PC-9 (cell line): ENCODE data around the gene C5orf47. TPM values are rescaled to one million over a fixed set of nuclear protein-coding genes. Genes with fewer than 3 reads are reported as not detected.

Experiments
- BruUV-seq: library from RNA; stranded (reverse); fragments of 400-500 nt; replicated peaks from 2 replicates; lab custom pipeline; 2021; lab: Mats Ljungman, UMichigan
- CTCF ChIA-PET: fragments of 300-600 bp; sonication (Branson Sonifier 250); formaldehyde crosslinking; loops from one replicate; lab custom pipeline; 2022; ENCODE audit warnings: antibody characterized with exemption; lab: Charles Lee
- POLR2A ChIA-PET: fragments of 300-600 bp; sonication (Branson Sonifier 250); formaldehyde crosslinking; loops from one replicate; lab custom pipeline; 2022; ENCODE audit warnings: antibody characterized with exemption; ENCODE audit not compliant: unreplicated experiment; lab: Charles Lee
- DNase-seq, 2 experiments: peaks; one replicate each; pipeline versions ENCODE4 v3.0.0 to v3.0.0-alpha.2; 2015 to 2022; ENCODE audit warnings: mixed read lengths in 1 of 2
- H2AFZ ChIP-seq: fragments of 200-600 bp; sonication (generic); 2 replicates; pipeline ENCODE4 v1.8.1; 2017; ENCODE audit warnings: antibody characterized with exemption
- H3F3A ChIP-seq: fragments of 200-600 bp; sonication (generic); 2 replicates; pipeline ENCODE4 v1.8.1; 2017; ENCODE audit warnings: antibody characterized with exemption, mild to moderate bottlenecking, low read depth; ENCODE audit not compliant: insufficient read depth
- H3K27ac ChIP-seq: fragments of 200-600 bp; sonication (generic); 2 replicates; pipeline ENCODE4 v1.6.1; 2016; ENCODE audit warnings: mixed run types
- H3K27me3 ChIP-seq: fragments of 200-600 bp; sonication (generic); 2 replicates; pipeline ENCODE4 v1.6.1; 2016; ENCODE audit warnings: low read depth, mixed run types; ENCODE audit not compliant: insufficient read depth
- H3K36me3 ChIP-seq: fragments of 200-600 bp; sonication (generic); 2 replicates; pipeline ENCODE4 v1.6.1; 2016; ENCODE audit warnings: low read depth, mixed run types
- H3K4me1 ChIP-seq: fragments of 200-600 bp; sonication (generic); replicated peaks from 2 replicates; pipeline ENCODE4 v1.6.1; 2016; ENCODE audit warnings: mixed run types; ENCODE audit not compliant: insufficient read depth
- H3K4me2 ChIP-seq: fragments of 200-600 bp; sonication (generic); 2 replicates; pipeline ENCODE4 v1.6.1; 2017; ENCODE audit warnings: mixed run types
- H3K4me3 ChIP-seq: fragments of 200-600 bp; sonication (generic); 2 replicates; pipeline ENCODE4 v1.6.1; 2016; ENCODE audit warnings: mixed run types
- H3K79me2 ChIP-seq: fragments of 200-600 bp; sonication (generic); 2 replicates; pipeline ENCODE4 v1.6.1; 2017; ENCODE audit warnings: low read depth, mixed run types
- H3K9me2 ChIP-seq: fragments of 200-600 bp; sonication (generic); 2 replicates; pipeline ENCODE4 v1.8.1; 2017; ENCODE audit warnings: mild to moderate bottlenecking; ENCODE audit not compliant: insufficient read depth
- H3K9me3 ChIP-seq: fragments of 200-600 bp; sonication (generic); 2 replicates; pipeline ENCODE4 v1.8.1; 2016; ENCODE audit warnings: low read depth; ENCODE audit not compliant: insufficient read depth
- H4K20me1 ChIP-seq: fragments of 200-600 bp; sonication (generic); 2 replicates; pipeline ENCODE4 v1.8.1; 2017; ENCODE audit not compliant: insufficient read depth
- EZH2 ChIP-seq: fragments of 200-600 bp; sonication (generic); IDR thresholded peaks from 2 replicates; pipeline ENCODE4 v1.8.0; 2017; ENCODE audit warnings: antibody characterized with exemption, low read depth
- intact Hi-C: fragments of 100-400 bp; cut with micrococcal nuclease; formaldehyde crosslinking; loops from one replicate; pipeline ENCODE4 v1.10.0; 2022; ENCODE audit not compliant: unreplicated experiment
- total RNA-seq: library from RNA; stranded (reverse); gene quantifications from 2 replicates; pipeline ENCODE4 v1.2.3, GENCODE V29; 2021
- TF ChIP-seq, protein P1 (sequence below): fragments of 200-600 bp; sonication (generic); conservative IDR thresholded peaks from 2 replicates; pipeline ENCODE4 v1.6.1; 2017; ENCODE audit warnings: mixed run types, antibody characterized with exemption, mild to moderate bottlenecking, moderate library complexity

The C5orf47 gene
- total RNA-seq, 1 experiment from 2014 or later, result not detected

DNA sequence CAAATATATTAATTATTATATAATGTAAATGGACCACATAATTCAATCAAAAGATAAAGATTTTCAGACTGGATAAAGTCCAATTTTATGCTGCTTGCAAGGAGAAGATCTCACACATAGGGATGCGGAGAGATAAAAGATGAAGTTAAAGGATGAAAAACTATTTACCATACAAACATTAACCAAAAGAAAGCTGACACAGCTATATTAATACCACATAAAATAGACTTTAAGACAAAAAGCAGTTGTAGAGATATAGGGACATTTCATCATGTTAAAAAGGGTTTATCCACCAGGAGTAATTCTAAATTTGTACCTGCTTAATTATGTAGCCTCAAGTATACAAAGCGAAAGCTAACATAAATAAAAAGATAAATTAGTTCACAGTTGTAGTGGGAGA is 41.3 kb downstream of the C5orf47 start:
- intact Hi-C loops, result no loop called here
- POLR2A ChIA-PET, result no interaction called here
- H2AFZ ChIP-seq, result no peak overlapping the region
- H3K27me3 ChIP-seq, result peaks cover 85% of the 10 kb centered on the region
- H3K4me2 ChIP-seq, result no peak overlapping the region
- no peaks in the 10 kb centered on the region for H3K9me3 ChIP-seq
- no peaks in the 10 kb centered on the region for H3K79me2 ChIP-seq
- DNase-seq, result no peak
- no peak overlapping the region for H3K4me3 ChIP-seq
- no peaks in the 10 kb centered on the region for H3F3A ChIP-seq
- no peak for TF ChIP-seq EZH2
- TF ChIP-seq, protein P1, sequence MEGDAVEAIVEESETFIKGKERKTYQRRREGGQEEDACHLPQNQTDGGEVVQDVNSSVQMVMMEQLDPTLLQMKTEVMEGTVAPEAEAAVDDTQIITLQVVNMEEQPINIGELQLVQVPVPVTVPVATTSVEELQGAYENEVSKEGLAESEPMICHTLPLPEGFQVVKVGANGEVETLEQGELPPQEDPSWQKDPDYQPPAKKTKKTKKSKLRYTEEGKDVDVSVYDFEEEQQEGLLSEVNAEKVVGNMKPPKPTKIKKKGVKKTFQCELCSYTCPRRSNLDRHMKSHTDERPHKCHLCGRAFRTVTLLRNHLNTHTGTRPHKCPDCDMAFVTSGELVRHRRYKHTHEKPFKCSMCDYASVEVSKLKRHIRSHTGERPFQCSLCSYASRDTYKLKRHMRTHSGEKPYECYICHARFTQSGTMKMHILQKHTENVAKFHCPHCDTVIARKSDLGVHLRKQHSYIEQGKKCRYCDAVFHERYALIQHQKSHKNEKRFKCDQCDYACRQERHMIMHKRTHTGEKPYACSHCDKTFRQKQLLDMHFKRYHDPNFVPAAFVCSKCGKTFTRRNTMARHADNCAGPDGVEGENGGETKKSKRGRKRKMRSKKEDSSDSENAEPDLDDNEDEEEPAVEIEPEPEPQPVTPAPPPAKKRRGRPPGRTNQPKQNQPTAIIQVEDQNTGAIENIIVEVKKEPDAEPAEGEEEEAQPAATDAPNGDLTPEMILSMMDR, result no peak
- CTCF ChIA-PET, result no interaction called here
- no TSS peak for BruUV-seq
- H4K20me1 ChIP-seq, result no peaks in the 10 kb centered on the region
- H3K4me1 ChIP-seq, result no peaks in the 10 kb centered on the region
- no peak overlapping the region for H3K27ac ChIP-seq
- H3K36me3 ChIP-seq, result no peaks in the 10 kb centered on the region
- H3K9me2 ChIP-seq, result no peaks in the 10 kb centered on the region

DNA sequence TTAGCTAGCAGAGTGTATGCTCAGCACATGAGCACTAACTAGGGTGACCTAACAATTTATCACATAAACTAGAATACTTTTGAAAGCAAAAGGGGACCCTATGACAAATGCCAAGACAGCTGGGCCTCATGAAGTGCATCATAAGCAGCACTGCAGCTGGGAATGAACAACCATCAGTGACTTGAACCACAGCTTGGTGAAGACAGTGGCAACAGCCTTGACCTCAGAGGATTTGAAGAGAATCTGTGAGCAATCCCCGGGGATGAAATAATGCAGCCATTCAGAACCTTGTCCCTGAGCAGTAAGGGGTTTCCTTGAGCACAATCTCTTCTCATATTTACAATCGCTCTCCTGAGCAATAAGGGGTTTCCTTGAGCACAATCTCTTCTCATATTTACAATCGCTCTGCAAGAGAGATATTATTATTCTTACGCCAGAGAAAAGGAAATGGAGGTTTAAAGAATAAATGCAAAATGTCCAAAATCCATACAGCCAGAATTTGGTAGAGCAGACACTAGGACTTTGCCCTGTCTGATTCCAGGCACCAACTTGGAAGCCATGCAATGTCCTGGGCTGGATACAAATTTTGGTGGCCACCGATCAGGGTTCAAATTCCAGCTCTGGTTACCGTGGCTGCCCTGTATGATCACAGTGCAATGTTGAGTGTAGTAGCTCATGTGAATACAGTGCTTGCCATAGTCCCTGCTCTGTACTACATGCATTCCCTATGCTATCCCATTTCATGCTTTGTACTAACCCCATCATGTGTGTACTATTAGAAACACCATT is 55.7 kb downstream of the C5orf47 start:
- Histone ChIP-seq H3K4me3 (no peak overlapping the region), H3K4me1 (no peaks in the 10 kb centered on the region), H3K36me3 (no peaks in the 10 kb centered on the region), H4K20me1 (no peaks in the 10 kb centered on the region; the same call in 1 of the 2 replicates), H3F3A (no peaks in the 10 kb centered on the region), H3K9me2 (no peaks in the 10 kb centered on the region), H3K27me3 (peaks cover 21% of the 10 kb centered on the region), H3K9me3 (no peaks in the 10 kb centered on the region), H2AFZ (no peak overlapping the region), H3K79me2 (no peaks in the 10 kb centered on the region), H3K27ac (no peak overlapping the region), H3K4me2 (no peak overlapping the region)
- no peak for DNase-seq
- no peak for TF ChIP-seq EZH2
- no TSS peak for BruUV-seq
- ChIA-PET POLR2A (no interaction called here), CTCF (interaction anchor here (0.6 kb wide), 2 partner anchors 22 to 298 kb away, joined by 3 to 4 read pairs; no protein-coding TSS in a partner anchor)
- intact Hi-C loops, result loop anchor here (1.0 kb wide), 1 partner anchor 268 kb away; no protein-coding TSS in a partner anchor

DNA sequence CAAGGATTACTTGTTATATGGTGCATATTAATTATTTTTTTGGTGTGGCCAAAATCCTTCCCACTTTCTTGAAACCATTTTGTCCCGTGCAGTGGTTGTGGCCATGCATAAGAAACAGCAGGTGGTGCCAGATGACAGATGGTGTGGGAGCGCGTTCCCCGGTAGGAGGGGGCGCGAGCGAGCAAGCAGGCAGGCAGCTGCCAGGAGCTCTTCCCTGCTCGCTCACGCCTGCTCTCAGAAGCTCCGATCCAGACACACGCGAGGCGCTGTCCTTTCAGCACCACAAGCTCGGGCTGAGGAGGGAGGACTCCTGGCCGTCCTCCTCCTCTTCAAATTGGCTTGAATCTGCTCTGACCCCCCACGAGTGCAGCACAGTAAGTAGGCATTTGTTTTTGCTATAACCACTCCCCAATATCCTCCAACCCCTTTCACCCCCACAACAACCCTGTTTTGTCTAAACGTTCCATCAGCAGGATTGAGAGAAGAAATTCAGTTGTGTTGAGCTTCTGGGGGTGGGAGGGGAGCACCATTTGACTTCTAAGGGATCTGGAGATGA is 56.6 kb downstream of the C5orf47 start, which contains the start of gene NSG2:
Gene NSG2 (plus strand): TSS at position 237 of the 556 bp plus-strand sequence. CDS start 1,050 bp downstream, outside the sequence.
- Histone ChIP-seq H3K9me2 (no peaks in the 10 kb centered on the region), H2AFZ (no peak within 1 kb of the TSS), H3K27me3 (peaks cover 17% of the 10 kb centered on the region), H3F3A (no peaks in the 10 kb centered on the region), H4K20me1 (no peaks in the 10 kb centered on the region; the same call in 1 of the 2 replicates), H3K79me2 (no peaks in the 10 kb centered on the region), H3K27ac (no peak within 1 kb of the TSS), H3K4me2 (no peak within 1 kb of the TSS), H3K36me3 (no peaks in the 10 kb centered on the region), H3K4me1 (no peaks in the 10 kb centered on the region), H3K9me3 (no peaks in the 10 kb centered on the region), H3K4me3 (no peak within 1 kb of the TSS)
- POLR2A ChIA-PET, result no interaction called here
- TF ChIP-seq, protein P1, result peak; percentile 61
- TF ChIP-seq EZH2, result no peak
- no TSS peak for BruUV-seq
- intact Hi-C loops, result loop anchor here (1.0 kb wide), 1 partner anchor 267 kb away; no protein-coding TSS in a partner anchor
- peak; percentile 60 to 73 for DNase-seq
- CTCF ChIA-PET, result interaction anchor here (0.6 kb wide), 1 partner anchor 297 kb away, joined by 4 read pairs; no protein-coding TSS in a partner anchor
